Superior temporal gyrus (tissue), 1 donor: ENCODE data around the gene ITIH5.
"Not testable (repeated sequence)": the region's sequence is repeated elsewhere in the genome, so short reads cannot be mapped to it uniquely, and the experiment has no call there.

Source experiments
- DNase-seq: peaks from one replicate; pipeline ENCODE4 v3.0.0-alpha.2; 2016; ENCODE audit errors: extremely low spot score

ITIH5 gene

GRCh38 chr10:7687228-7687907 lies 20.6 kb upstream of the ITIH5 start:
- peak; percentile 94 for DNase-seq

DNA sequence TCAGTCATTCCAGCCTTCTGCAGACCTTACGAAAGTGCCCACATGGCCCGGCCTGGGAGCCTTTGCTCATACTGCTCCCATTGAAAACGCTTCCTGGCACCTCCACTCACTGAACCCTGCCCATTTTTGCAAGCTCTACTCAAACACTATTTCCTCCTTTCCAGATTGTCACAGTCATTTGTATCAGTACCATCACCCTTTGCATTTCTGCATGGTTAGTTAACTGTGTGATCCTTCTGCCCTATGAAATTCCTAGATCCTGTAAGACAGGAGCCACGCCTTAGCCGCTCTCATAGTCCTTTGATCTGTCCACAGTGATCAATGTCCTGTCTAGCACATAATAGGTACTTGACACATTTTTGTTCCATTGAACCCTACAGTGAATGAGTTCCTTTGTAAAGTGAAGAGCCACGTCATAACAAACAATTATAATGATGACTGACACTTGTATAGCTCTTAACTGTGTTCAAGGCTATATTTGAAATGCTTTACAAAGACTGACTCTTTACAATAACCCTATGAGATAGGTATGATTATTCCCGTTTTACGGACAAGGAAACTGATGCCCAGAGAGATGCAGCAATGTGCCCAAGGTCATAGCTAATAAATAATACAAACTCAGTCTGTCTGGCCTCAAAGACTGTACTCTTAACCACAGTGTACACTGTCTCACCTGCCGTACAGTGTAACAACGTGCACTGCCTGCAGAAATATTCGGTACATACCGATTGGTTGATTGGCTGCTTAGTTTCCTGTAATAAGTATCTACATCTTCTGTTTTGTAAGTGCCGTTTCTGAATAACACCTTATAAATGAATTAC lies 19.8 kb upstream of the ITIH5 start:
- no peak for DNase-seq

DNA sequence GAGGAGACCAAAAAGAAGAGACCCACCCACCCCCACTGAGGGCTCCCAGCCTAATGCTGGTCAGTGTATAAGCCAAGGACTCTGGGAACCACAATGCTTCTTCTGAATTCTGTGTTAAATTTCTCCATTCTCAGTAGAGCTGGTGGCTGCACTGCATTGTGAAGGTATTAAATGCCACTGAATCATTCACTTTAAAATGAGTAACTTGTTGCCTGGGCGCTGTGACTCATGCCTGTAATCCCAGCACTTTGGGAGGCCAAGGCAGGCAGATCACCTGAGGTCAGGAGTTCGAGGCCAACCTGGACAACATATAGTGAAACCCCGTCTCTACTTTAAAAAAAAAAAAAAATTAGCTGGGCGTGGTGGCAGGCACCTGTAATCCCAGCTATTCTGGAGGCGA lies 13.3 kb upstream of the ITIH5 start:
- not testable (repeated sequence) for DNase-seq

GRCh38 chr10:7679256-7679655 lies 12.5 kb upstream of the ITIH5 start:
- no peak for DNase-seq

DNA sequence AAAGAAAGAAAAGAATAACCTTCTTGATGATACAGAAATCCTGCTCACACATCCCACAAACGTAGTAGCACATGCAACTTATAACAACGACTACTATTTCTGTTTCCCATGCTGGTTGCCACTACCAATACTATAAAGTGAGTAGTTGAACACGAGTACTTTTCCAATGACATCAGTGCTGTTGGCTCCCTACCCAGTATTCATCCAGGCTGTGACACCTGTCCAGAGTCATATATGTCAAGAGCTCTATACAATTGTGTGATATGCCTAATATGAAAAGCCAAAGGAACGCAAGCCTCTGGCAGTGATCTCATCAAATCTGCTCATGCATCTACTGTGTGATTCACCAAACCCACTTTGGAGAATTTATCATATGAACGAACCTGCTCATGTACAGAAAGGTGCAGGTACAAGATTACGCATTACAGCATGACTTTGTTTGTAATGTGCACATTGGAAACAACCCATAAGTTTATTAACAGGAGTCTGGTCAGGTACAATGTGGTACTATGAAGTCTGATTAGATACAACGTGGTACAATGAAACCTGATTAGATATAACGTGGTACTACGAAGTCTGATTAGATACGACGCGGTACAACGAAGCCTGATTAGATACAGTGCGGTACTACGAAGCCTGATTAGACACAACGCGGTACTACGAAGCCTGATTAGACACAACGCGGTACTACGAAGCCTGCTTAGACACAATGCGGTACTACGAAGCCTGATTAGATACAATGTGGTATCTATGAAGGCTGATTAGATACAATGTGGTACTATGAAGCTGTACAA lies 5.8 kb upstream of the ITIH5 start:
- DNase-seq, result no peak

GRCh38 chr10:7670157-7670556 lies 3.4 kb upstream of the ITIH5 start:
- no peak for DNase-seq

GRCh38 chr10:7667262-7668141 lies 736 bp upstream of the ITIH5 start:
- DNase-seq, result no peak

- no peak for DNase-seq
Measured at GRCh38 chr10:7665767-7666166, 999 bp downstream of the ITIH5 start.

DNA sequence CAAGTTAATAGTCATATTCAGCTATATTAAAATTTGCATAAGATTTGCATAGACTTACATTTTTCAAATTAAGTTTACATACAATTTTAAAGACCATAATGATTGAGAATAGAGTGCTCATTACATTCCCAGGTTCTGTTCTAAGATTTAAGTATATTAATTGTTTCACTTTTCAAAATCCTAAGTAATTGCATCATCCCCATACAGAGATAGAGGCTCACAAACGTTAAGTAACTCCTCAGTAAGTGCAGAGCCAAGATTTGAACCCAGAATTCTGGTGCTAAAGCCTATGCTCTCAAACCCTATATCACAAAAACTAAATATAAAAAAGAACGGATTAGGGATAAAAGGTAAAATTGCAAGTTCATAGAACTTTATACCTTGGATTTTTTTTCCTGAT lies 2.1 kb downstream of the ITIH5 start:
- DNase-seq, result no peak

DNA sequence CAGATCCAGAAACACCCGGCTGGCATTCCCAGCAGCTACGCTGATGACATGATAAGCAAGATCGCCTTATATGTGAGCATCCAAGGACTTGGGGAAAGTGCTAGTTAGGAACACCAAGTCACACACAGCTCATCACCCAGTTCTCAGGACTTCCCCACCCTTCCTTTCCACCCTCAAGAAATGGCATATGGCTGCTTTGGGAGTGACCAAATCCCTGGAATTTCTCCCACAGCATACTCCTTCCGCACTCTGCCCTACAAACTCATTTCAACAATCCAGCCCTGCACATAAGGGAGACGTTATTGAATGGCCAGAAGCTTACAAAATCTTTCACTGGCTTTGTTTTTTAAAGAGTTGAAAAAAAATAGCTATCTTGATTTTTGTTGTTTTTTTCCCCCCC lies 4.2 kb downstream of the ITIH5 start:
- DNase-seq, result no peak

GRCh38 chr10:7659560-7659959 lies 7.2 kb downstream of the ITIH5 start:
- DNase-seq, result no peak

DNA sequence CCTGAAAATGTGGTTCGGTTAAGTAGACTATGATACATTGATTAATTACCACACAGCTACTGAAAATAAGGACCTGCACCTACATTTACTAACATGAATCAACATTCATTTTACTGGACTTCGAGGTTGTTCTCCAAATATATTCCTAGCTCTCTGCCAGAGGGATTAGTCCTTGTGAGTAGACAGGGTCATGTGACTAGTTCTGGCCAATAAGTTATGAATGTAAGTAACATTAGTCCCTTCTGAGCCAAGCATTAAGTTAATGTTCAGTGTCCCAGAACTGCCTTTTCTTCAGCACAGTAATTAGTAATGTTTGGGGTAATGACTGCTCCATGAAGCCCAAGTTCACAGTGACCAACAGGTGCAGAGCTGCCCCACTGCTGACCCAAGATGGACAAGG lies 9.2 kb downstream of the ITIH5 start:
- DNase-seq, result no peak

- not testable (repeated sequence) for DNase-seq
Measured at GRCh38 chr10:7657079-7657478, 9.7 kb downstream of the ITIH5 start.

DNA sequence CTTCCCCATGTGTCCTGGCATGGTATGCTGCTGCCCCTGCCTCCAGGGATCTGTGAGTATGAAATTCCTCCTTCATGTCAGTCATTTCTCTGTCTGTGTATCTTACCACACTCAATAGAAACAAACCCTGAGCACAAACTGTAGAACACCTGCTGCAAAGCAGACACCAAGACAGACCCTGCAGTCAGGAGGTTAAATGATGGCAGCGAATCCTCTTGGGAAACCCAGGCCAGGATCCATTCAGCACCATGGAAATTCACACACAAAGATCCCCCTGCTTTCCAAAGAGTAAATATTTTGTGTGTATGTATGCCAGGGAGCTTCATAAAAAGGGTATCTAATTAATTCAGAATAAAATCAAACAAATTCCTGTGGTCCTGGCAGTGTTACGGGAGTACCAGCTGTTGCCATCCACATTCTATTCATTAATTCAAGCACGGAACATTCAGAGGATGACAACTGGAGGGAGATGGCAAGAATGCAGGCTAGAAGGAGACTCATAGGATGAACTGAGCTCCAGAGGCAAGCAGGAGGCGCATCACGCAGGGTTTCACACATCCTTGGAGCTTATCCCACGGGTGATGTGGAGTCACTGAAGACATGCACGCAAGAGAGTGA lies 14.8 kb downstream of the ITIH5 start:
- DNase-seq, result no peak

DNA sequence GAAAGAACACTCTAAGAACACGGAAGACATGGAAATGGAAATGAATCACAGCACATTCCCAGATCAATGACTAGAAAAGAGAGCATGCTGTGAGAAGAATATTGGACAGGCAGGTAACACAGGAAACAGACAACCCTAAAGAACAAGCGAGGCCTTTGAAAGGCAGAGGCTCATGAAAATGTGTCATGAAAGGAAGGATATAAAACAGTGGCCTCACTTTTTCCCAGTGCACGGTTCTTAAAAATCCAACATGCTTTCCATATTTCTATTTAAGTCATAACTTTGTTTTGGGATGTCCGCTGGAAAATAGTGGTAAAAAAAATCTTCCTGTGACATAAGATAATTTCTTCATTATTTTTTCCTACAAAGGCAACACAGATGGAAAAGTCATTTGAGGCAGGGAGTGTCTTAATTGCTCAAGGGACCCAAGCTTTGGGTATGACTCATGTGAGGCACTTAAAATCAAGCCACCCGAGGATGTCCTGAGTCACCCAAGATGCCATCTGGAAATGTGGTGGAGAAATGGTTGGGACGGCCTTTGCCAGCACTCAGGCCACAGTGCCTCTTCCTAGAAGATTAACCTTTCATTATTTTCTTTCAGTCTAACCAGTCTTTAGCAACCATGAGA lies 17.0 kb downstream of the ITIH5 start:
- no peak for DNase-seq

DNA sequence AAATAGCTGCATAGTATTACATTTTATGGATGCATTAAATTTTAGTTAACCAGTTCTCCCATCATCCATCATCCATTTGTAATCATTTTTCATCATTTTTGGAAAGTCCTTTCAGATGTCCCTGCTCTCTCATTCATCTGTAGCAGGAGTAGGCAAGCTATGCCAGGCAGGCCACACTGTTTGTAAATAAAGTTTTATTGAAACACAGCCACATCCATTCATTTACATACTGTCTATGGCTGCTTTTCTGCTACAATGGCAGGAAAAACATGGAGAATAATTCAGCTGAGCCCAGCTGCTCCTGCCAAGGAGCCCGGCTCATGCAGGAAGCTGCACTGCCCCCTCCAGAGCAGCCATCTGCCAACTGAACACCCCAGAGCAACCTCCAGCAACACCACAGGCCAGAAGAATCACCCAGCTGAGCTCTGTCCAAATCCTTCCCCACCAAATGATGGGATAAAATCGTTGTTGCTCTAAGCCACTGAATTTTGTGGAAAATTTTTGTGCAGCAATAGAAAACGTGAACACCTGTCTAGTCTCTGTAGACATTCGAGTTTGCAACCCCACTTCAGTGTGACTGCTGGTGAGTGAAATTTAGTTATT lies 19.6 kb downstream of the ITIH5 start:
- no peak for DNase-seq

- DNase-seq, result no peak
Measured at GRCh38 chr10:7642491-7643011, 24.2 kb downstream of the ITIH5 start.

DNA sequence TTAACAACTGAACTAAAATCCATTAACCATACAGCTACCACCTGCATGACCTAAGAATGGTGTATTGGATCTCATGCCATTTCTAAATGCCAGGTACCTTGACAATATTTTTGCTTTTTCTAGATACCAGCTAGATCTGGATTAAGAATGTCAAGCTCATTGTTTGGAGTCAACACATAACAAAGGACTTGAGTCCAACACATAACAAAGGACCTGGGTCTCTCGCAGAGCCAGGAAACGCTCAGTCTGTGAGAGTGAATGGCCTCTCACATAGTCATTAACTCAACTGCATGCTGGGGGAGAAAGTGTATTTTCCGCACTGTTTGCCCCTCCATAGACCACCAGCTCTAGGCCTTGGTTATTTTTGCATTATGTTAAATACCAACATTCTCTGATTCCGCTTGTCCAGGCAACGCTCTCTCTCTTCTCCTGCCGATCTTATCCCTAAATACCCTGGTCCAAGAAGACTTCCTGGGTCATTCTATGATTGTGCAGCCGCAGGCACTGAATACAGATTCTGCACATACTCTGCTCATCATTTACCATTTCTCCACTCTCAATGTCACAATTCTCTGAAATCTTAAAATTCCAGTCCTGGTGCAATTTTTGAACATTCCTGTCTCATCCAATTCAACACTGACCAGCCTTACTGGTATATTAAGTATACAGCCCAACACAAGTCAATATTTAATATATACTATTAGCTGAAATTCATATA lies 31.2 kb downstream of the ITIH5 start:
- DNase-seq, result no peak

DNA sequence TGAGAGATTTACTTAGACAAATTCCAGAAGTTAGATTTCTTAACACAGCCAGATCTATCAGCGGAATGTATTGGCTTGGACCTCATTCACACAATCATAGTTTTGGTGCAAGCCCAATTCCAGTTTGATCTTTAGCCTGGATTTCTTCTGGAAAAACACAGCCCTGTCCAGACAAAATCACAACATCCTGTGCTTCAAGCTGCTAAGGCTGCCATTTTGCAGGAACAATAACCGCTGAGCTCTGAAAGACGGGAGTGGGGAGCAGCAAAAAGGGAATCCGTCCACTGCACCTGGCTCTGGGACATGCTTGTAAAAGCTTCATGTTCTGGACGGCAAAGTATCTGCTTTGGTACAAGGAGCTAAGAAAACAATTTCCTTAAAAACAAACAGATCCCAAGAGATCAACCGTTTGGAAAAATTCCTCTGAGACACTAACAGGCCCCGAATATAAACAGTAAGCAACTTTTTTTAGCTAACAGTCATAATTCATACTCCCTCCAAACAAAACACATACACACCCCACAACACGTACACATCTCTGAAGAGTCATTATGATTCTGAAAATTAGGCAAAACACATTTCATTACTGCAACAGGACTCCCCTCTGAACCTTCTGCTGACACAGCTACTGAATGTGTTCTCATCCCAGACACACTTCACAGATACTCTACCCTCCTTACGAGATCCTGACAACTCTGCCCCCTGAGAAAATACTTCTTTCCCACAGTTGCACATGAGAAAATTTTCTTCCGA lies 32.4 kb downstream of the ITIH5 start:
- DNase-seq, result no peak
